HK-2 (cell line): ENCODE measurements around the gene COL8A2.

Experiments
- DNase-seq: peaks from one replicate; pipeline ENCODE4 v3.0.0-alpha.2; 2018; ENCODE audit not compliant: unreplicated experiment

Gene COL8A2

DNA sequence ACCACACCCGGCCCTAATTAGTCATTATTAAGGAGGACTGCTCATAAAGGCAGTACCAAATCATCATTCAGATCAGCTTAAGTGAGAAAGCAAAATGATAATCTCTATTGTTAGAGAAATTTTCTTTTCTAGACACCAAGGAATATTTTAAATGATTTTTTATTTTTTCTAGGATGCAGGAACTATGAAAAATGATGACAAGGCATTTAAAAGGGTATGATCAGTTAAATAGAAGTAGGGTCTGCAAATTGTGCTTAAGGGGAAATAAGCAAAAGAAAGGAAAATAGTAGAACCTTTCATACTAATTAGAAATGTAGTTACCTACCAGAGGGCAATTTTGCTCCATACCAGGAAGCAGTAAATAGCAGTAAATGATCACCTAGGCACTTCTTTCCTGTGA, 62.7 kb downstream of the COL8A2 start:
- no peak for DNase-seq

DNA sequence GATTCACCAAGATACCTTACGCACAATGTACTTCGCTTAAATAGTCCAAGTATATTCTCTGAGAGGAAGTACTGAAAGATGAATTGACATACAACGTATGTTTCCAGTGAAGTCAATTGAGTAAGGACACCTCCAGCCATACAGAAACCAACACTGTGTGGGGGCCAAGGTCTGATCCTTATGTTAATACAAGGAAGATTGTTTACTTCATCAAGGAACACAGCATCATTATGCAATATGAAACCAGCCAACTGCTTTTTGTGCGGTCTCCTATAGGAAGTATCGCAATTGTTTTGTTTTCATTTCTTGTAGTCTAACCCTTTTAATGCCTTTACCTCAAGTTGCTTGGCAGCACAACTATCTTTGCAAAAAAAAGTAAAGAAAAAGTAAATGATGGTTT, 69.3 kb downstream of the COL8A2 start:
- DNase-seq, result no peak

DNA sequence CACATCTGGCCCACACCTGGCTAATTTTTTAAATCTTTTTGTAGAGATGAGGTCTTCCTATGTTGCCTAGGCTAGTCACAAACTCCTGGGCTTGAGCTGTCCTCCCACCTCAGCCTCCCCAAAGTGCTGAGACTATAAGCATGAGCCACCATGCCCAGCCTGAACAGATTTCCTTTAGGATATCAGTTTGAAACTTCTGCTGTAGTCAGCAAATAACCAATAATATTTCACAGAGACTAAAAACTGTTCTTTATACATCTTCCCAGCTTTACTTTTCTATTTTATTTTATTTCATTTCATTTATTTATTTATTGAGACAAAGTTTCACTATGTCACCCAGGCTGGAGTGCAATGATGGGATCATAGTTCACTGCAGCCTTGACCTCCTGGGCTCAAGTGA, 71.0 kb downstream of the COL8A2 start:
- DNase-seq, result no peak

DNA sequence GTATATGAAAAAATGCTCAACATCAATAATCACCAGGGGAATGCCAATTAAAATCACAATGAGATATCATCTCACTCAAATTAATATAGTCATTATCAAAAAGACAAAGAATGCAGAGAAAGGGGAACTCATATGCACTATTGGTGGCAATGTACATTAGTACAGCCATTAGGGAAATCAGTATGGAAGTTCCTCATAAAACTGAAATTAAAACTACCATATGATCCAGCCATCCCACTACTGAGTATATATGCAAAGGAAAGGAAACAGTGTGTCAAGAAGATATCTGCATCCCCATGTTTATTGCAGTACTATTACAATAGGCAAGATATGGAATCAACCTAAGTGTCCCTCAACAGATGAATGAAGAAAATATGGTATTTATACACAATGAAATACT, 73.2 kb downstream of the COL8A2 start:
- DNase-seq, result no peak
